Esophagus muscularis mucosa (tissue), 4 donors: ENCODE data around the gene IQCM.

Experiments
- EP300 ChIP-seq: sonication (generic); formaldehyde crosslinking; IDR thresholded peaks from one replicate; pipeline ENCODE4 v1.6.1; 2017; ENCODE audit warnings: antibody characterized with exemption
- POLR2A ChIP-seq: fragments of 450-650 bp; IDR thresholded peaks from one replicate; pipeline ENCODE4 v1.6.1; 2017; ENCODE audit warnings: antibody characterized with exemption, moderate library complexity, mild to moderate bottlenecking, low read depth
- POLR2AphosphoS5 ChIP-seq, 2 donors: sonication (generic); formaldehyde crosslinking; IDR thresholded peaks; one replicate each; pipeline ENCODE4 v1.6.1; 2017; ENCODE audit warnings: antibody characterized with exemption in 2 of 2
- TF ChIP-seq, protein P1 (sequence below), 3 experiments: fragments of 200-600 bp in 2 of 3; fragments of 450-650 bp in 1 of 3; sonication (generic) in 2 of 3; IDR thresholded peaks; one replicate each; pipeline ENCODE4 v1.5.1; 2017 to 2019; ENCODE audit warnings: antibody characterized with exemption in 3 of 3, mild to moderate bottlenecking in 2 of 3, moderate library complexity in 1 of 3

DNA sequence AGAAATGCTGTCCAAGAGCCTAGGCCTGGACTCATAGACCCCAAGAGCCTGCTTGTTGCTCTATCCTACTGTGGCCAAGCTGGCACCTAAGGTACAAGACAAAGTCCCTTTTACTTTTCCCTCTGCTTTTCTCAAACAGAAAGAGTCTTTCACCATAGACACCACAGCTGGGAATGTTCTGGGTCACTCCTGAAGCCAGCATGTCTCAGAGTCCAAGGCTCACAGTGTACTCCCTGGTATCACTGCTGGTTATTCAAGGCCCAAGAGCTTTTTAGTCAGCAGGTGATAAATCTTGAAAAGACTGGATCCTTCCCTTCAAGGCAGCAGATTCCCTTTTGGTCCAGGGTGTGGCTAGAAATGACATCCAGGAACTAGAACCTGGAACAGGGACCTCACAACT, 328.8 kb downstream of the IQCM start:
- TF ChIP-seq, protein P1, sequence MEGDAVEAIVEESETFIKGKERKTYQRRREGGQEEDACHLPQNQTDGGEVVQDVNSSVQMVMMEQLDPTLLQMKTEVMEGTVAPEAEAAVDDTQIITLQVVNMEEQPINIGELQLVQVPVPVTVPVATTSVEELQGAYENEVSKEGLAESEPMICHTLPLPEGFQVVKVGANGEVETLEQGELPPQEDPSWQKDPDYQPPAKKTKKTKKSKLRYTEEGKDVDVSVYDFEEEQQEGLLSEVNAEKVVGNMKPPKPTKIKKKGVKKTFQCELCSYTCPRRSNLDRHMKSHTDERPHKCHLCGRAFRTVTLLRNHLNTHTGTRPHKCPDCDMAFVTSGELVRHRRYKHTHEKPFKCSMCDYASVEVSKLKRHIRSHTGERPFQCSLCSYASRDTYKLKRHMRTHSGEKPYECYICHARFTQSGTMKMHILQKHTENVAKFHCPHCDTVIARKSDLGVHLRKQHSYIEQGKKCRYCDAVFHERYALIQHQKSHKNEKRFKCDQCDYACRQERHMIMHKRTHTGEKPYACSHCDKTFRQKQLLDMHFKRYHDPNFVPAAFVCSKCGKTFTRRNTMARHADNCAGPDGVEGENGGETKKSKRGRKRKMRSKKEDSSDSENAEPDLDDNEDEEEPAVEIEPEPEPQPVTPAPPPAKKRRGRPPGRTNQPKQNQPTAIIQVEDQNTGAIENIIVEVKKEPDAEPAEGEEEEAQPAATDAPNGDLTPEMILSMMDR (IDR thresholded peaks at IDR 0.05) = no peak
- TF ChIP-seq POLR2AphosphoS5 (IDR thresholded peaks at IDR 0.05) = no peak
- no peak for TF ChIP-seq POLR2A
- no peak for TF ChIP-seq EP300
